Measurements from ENCODE around the gene DOCK7.
A peak's percentile ranks its signal among the peaks of the same experiment; 100 is the strongest.

Gene DOCK7

GRCh38 chr1:62523860-62524259 is 164.3 kb downstream of the DOCK7 start:
- no peak for DNase-seq

GRCh38 chr1:62516600-62516999 is 171.6 kb downstream of the DOCK7 start:
- no peak for DNase-seq

GRCh38 chr1:62514746-62515423 is 173.3 kb downstream of the DOCK7 start:
- DNase-seq, result no peak

GRCh38 chr1:62513013-62513412 is 175.2 kb downstream of the DOCK7 start:
- no peak for DNase-seq

GRCh38 chr1:62509028-62509427 is 179.2 kb downstream of the DOCK7 start:
- no peak for DNase-seq

- no peak for DNase-seq
These were observed 179.9 kb downstream of the DOCK7 start for GRCh38 chr1:62508187-62508758.

GRCh38 chr1:62500210-62500609 is 188.0 kb downstream of the DOCK7 start:
- no peak for DNase-seq

- DNase-seq, result no peak
These were observed 194.0 kb downstream of the DOCK7 start for GRCh38 chr1:62494137-62494536.

GRCh38 chr1:62493656-62494055 is 194.5 kb downstream of the DOCK7 start:
- DNase-seq, result no peak

- no peak for DNase-seq
These were observed 195.7 kb downstream of the DOCK7 start for GRCh38 chr1:62492521-62492920.

GRCh38 chr1:62487956-62488355 is 200.2 kb downstream of the DOCK7 start:
- no peak for DNase-seq

- DNase-seq, result no peak
These were observed 203.2 kb downstream of the DOCK7 start for GRCh38 chr1:62484824-62485468.

GRCh38 chr1:62481681-62482080 is 206.5 kb downstream of the DOCK7 start:
- no peak for DNase-seq

- no peak for DNase-seq
These were observed 211.5 kb downstream of the DOCK7 start for GRCh38 chr1:62476525-62477219.

- peak; percentile 67 for DNase-seq
These were observed 221.1 kb downstream of the DOCK7 start for GRCh38 chr1:62467092-62467491.

GRCh38 chr1:62462370-62462769 is 225.8 kb downstream of the DOCK7 start:
- DNase-seq, result no peak

- DNase-seq, result no peak
These were observed 230.2 kb downstream of the DOCK7 start for GRCh38 chr1:62457955-62458354.

- no peak for DNase-seq
These were observed 235.2 kb downstream of the DOCK7 start for GRCh38 chr1:62452951-62453350.

- DNase-seq, result no peak
These were observed 237.9 kb downstream of the DOCK7 start for GRCh38 chr1:62450301-62450700.

GRCh38 chr1:62448221-62448933 is 239.8 kb downstream of the DOCK7 start:
- DNase-seq, result no peak

GRCh38 chr1:62444701-62445100 is 243.5 kb downstream of the DOCK7 start:
- no peak for DNase-seq

GRCh38 chr1:62439652-62440371 is 248.4 kb downstream of the DOCK7 start:
- DNase-seq, result no peak
